ENCODE results near the gene GALNTL6.

GALNTL6 gene

DNA sequence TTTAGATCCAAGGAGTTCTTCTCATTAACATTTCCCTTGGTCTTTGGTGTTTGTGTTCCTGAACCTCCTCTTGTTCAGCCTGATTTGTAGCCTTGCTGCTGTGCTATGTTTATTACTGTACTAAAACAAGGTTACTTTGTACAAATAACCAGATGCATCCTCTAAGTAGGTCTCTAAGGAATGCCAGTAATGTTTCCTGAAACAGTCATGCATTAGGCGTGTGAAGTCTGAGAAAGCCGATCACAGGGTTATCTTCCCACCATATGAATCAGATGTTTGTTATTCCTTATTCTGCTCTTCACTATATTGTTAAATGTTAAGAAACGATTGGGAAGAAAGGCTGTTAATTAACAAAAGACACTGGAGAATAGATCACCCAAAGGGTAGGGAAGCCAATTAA, 66.9 kb downstream of the GALNTL6 start:
- peak; percentile 83 for DNase-seq (ENCODE audit: low read depth)

- no peak for DNase-seq (ENCODE audit: low read depth)
These were observed 76.5 kb downstream of the GALNTL6 start for GRCh38 chr4:171889681-171890080.

- no peak for DNase-seq (ENCODE audit: low read depth)
These were observed 77.8 kb downstream of the GALNTL6 start for GRCh38 chr4:171891038-171891437.

- no peak for DNase-seq (ENCODE audit: low read depth)
These were observed 83.2 kb downstream of the GALNTL6 start for GRCh38 chr4:171896426-171896825.

GRCh38 chr4:171919314-171919713, 106.1 kb downstream of the GALNTL6 start:
- no peak for DNase-seq (ENCODE audit: low read depth)

DNA sequence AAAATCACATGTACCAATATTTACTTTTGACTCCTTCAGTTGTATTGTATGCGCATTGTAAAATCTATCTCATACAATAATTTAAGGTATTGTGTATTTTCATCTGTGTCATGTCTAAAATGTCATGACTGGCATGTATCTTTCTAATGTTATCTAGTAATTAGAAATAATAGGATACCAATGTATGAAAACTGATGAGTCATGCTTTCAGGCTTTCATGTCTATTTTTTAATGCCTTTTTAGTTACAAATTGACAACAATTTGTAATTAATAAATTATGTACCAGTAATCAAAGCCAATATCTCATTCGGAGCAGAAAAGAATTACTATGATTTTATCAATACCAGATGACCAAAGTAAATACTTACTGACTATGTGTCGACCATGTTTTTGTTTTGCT, 107.7 kb downstream of the GALNTL6 start:
- no peak for DNase-seq (ENCODE audit: low read depth)

GRCh38 chr4:171924746-171925376, 111.7 kb downstream of the GALNTL6 start:
- no peak for DNase-seq (ENCODE audit: low read depth)

- DNase-seq (ENCODE audit: low read depth): peak; percentile 2
These were observed 115.1 kb downstream of the GALNTL6 start for GRCh38 chr4:171928336-171928735.

DNA sequence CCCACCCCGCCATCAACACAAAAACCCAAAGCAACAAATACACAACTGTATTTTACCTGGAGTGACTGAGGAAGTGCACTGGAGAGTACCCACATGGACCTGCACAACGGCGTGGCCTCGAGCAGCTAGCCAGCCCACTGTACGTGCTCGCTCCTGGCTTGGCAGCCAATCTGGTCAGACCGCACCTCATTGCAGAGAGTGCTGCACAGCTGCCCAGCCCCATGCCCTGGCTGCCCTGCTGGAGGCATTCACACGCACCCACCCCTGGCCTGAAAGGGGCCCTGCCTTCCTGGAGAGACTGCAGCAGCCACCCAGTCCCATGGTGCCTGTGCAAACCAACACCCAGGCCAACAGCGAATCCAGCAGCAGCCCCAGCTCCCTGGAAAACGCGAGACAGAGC, 116.3 kb downstream of the GALNTL6 start:
- no peak for DNase-seq (ENCODE audit: low read depth)

DNA sequence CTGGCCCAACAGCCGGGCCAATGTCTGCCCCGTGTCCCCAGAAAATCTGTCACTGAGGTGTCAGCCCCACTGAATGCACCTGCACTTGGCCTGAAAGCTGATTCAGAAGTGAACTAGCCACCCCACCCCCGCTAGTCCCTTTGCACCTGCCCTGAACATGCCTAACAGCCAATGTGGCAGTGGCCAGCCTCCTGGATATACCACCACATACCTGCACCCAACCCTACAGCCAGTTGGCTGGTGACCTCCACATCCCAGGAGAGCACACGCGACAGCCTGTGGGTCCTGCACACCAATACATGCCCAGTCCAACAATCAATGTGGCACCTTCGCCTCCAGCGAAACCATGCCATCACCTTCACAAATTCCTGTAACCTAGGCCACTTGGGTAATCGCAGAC, 116.7 kb downstream of the GALNTL6 start:
- no peak for DNase-seq (ENCODE audit: low read depth)

- DNase-seq (ENCODE audit: low read depth): no peak
These were observed 119.0 kb downstream of the GALNTL6 start for GRCh38 chr4:171932238-171932637.

GRCh38 chr4:171940656-171941055, 127.5 kb downstream of the GALNTL6 start:
- no peak for DNase-seq (ENCODE audit: low read depth)

GRCh38 chr4:171947400-171947799, 134.2 kb downstream of the GALNTL6 start:
- no peak for DNase-seq (ENCODE audit: low read depth)

- no peak for DNase-seq (ENCODE audit: low read depth)
These were observed 134.8 kb downstream of the GALNTL6 start for GRCh38 chr4:171948038-171948437.

DNA sequence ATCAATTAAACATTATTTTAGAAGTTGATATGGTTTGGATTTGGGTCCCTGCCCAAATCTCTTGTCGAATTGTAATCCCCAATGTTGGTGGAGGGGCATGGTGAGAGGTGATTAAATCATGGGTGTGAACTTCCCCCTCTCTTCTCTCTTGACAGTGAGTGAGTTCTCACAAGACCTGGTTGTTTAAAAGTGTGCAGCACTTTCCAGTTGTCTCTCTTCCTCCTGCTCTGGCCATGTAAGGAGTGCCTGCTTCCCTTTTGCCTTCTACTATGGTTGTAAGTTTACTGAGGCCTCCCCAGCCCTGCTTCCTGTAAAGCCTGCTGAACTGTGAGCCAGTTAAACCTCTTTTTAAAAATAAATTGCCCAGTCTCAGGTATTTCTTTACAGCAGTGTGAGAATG, 141.4 kb downstream of the GALNTL6 start:
- no peak for DNase-seq (ENCODE audit: low read depth)

GRCh38 chr4:171956678-171957077, 143.5 kb downstream of the GALNTL6 start:
- no peak for DNase-seq (ENCODE audit: low read depth)

DNA sequence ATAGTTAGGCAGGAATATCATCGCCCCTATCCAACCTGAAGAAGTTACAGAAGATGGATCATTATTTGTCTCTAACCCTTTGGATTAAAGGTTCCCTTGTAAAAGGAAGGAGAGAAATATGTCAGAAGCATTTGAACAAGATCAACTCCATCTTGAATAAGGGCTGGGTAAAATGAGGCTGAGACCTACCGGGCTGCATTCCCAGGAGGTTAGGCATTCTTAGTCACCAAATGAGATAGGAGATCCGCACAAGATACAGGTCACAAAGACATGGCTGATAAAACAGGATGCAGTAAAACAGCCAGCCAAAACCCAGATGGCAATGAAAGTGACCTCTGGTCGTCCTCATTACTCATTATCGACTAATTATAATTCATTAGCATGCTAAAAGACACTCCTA, 148.9 kb downstream of the GALNTL6 start:
- DNase-seq (ENCODE audit: low read depth): no peak

- no peak for DNase-seq (ENCODE audit: low read depth)
These were observed 153.2 kb downstream of the GALNTL6 start for GRCh38 chr4:171966356-171966755.

DNA sequence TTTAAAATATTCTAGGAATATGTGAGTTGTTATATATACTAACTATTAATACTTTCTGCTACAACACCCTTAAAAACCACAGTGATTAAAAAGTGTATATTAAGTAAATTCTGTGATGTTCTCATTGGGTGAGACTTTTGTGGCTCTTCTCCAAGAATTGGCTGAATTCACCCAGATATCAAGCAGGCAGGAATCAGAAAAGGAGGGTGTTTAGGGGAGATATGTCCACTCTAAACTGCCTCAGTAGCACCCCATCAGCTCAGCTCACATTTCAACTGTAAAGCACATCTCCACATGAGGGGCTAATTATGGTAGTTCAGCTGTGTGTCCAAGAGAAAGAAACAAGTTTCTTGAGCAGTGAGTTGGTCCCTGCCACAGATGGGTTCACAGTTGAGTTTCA, 165.0 kb downstream of the GALNTL6 start:
- DNase-seq (ENCODE audit: low read depth): no peak

DNA sequence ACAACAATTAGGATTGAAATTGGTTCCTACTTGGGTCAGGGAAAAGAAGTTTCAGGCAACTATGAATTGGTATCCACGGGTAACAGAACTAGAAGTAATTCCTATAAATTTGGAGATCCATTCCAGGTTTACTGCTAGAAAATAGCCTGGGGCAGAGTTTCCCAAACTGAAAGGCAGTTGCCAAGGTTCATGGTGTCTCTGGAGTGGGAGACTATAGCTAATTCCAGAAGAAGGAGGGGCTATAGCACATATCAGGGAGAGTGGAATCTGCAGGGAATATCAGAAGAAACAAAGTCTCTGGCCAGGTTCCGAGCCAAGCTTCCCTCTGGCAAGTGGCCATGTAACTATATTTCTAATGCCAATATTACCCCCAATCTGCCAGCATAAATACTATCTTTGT, 166.3 kb downstream of the GALNTL6 start:
- DNase-seq (ENCODE audit: low read depth): no peak

DNA sequence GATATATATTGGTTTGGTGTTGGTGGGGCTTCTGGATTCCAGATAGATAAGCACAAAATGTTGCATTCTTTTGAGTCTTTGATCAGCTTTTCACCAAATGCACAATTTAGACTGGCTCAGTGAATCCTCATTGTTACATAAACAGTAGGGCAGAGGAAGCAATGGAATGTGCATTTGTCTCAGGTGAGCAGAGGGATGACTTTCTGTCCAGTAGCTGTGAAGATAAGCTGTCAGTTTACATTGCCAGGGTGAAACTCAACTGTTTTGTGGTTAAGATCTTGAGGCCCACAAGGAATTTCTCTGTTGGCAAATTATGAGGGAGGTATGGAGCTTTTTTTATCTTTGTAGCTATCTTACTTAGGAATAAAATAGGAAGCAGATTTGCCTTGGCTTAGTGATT, 168.0 kb downstream of the GALNTL6 start:
- DNase-seq (ENCODE audit: low read depth): no peak

DNA sequence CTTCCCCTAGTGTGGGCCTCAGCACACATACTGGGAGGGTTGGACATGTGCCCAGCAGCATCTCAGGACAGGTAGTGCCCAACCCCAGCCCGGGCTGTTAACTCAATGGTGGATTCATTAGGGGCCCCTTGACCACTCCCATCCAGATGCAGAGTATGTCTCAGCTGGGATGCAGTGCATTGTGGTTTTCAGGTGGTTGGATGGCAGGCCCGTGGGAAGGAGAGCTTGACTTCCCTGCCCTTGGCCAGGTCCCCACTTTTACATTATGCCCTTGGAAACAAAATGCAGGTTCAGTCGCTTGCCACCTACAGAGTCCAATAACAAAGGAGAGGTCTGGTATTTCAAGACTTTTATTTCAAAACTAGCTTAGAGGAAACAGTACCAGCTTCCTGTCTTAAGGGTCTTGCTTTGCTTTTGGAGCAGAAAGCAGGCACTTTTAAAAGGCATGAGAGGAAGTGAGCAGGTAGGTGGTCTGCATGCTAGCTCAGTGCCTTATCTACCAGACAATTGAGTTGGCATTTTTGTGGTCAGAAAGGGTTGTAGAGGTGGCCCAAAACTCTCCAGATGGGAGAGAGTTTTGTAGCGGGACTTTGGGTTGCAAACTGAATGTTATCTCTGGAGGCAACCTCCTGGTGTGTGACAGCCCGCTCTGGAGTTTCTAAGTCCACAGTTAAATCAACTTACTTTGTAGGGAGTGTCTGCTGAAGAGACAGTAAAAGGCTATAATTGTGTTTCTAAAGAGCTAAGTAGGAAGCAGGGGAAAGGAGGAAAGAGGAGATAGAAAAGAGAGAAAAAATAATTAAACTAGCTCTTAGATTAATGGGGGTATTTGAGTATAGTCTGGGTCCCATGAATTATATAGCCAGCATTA, 171.0 kb downstream of the GALNTL6 start:
- DNase-seq (ENCODE audit: low read depth): no peak

- no peak for DNase-seq (ENCODE audit: low read depth)
These were observed 171.9 kb downstream of the GALNTL6 start for GRCh38 chr4:171985129-171985528.

DNA sequence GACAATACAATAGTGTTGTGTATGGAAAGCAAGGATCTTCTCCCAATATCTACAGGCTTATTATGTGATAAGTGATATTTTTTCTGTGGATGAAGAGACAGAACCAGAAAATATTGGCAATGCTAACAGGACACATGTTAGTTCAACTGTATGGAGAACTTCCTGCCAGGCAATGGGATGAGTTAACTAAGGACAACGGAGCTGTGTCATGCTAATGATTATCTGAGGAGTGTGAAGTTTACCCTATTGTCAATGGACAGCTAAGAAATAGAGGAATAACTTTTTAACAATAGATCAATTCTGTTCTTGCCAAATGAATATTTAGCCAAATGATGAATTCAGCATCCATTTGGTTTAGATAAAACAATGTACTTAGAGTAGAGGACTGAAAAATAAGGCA, 180.0 kb downstream of the GALNTL6 start:
- no peak for DNase-seq (ENCODE audit: low read depth)
